Stimulated activated CD8-positive, alpha-beta memory T cell treated with anti-CD3 and anti-CD28 coated beads, Interleukin-15, amount 100 ng/mL, for 24 hours (primary cell): ENCODE data around the gene AKT3.

Experiments
- DNase-seq: peaks from one replicate; pipeline ENCODE4 v3.0.0-alpha.2; 2020; ENCODE audit warnings: low read depth

The AKT3 gene

GRCh38 chr1:243550276-243550675, 299.8 kb downstream of the AKT3 start:
- no peak for DNase-seq

- no peak for DNase-seq
Observed at GRCh38 chr1:243549791-243550190, 300.3 kb downstream of the AKT3 start.

GRCh38 chr1:243549108-243549507, 300.9 kb downstream of the AKT3 start:
- DNase-seq, result no peak

GRCh38 chr1:243548516-243548915, 301.5 kb downstream of the AKT3 start:
- DNase-seq, result no peak

GRCh38 chr1:243547891-243548290, 302.2 kb downstream of the AKT3 start:
- DNase-seq, result no peak

- DNase-seq, result no peak
Observed at GRCh38 chr1:243546457-243546856, 303.6 kb downstream of the AKT3 start.

- DNase-seq, result no peak
Observed at GRCh38 chr1:243543501-243543900, 306.5 kb downstream of the AKT3 start.

- no peak for DNase-seq
Observed at GRCh38 chr1:243542739-243543415, 307.2 kb downstream of the AKT3 start.

GRCh38 chr1:243539636-243540035, 310.4 kb downstream of the AKT3 start:
- DNase-seq, result no peak

GRCh38 chr1:243535014-243535413, 315.0 kb downstream of the AKT3 start:
- no peak for DNase-seq

GRCh38 chr1:243529512-243529911, 320.5 kb downstream of the AKT3 start:
- no peak for DNase-seq

- DNase-seq, result no peak
Observed at GRCh38 chr1:243528459-243529121, 321.5 kb downstream of the AKT3 start.

- no peak for DNase-seq
Observed at GRCh38 chr1:243526180-243526579, 323.9 kb downstream of the AKT3 start.

GRCh38 chr1:243525085-243525487, 325.0 kb downstream of the AKT3 start:
- DNase-seq, result no peak

- no peak for DNase-seq
Observed at GRCh38 chr1:243523766-243524165, 326.3 kb downstream of the AKT3 start.

GRCh38 chr1:243520831-243521230, 329.2 kb downstream of the AKT3 start:
- DNase-seq, result no peak

- DNase-seq, result no peak
Observed at GRCh38 chr1:243514927-243515326, 335.1 kb downstream of the AKT3 start.

GRCh38 chr1:243513726-243514491, 336.1 kb downstream of the AKT3 start:
- DNase-seq, result no peak

- no peak for DNase-seq
Observed at GRCh38 chr1:243510928-243511327, 339.1 kb downstream of the AKT3 start.

GRCh38 chr1:243508943-243509342, 341.1 kb downstream of the AKT3 start:
- no peak for DNase-seq

- no peak for DNase-seq
Observed at GRCh38 chr1:243508303-243508713, 341.7 kb downstream of the AKT3 start.

GRCh38 chr1:243507672-243508302, 342.3 kb downstream of the AKT3 start:
- no peak for DNase-seq
